ENCODE results near the gene AADACL4.

AADACL4 gene

GRCh38 chr1:12715896-12716437 is 72.1 kb downstream of the AADACL4 start, which contains the start of gene AADACL3:
Gene AADACL3, plus strand, starts transcription at chr1:12716110. Its CDS starts 67 bp downstream, at chr1:12716177.
- Histone ChIP-seq H3K27me3 (replicated peaks; ENCODE audit: control insufficient read depth, insufficient read depth, low read length) (no peaks in the 10 kb centered on the region; the same call in 1 of the 2 replicates), H3K36me3 (ENCODE audit: control insufficient read depth, insufficient read depth, low read length) (no peaks in the 10 kb centered on the region), H3K4me3 (replicated peaks; ENCODE audit: low read depth, low read length) (no peak within 1 kb of the TSS)
- DNase-seq (ENCODE audit: extremely low read depth, insufficient read length): no peak
- no peak for TF ChIP-seq CTCF (IDR thresholded peaks at IDR 0.05; ENCODE audit: insufficient read depth, low read length, poor library complexity, severe bottlenecking)

Data from GM06990 (cell line).